ENCODE data around the gene RDH5.

RDH5 gene

GRCh38 chr12:55729819-55730818 lies 9.9 kb downstream of the RDH5 start:
- no peak for DNase-seq

GRCh38 chr12:55732288-55732687 lies 12.1 kb downstream of the RDH5 start:
- no peak for DNase-seq

- DNase-seq = no peak
These were observed 12.9 kb downstream of the RDH5 start for GRCh38 chr12:55733021-55733555.

GRCh38 chr12:55733858-55734257 lies 13.7 kb downstream of the RDH5 start:
- DNase-seq = no peak

GRCh38 chr12:55734595-55734994 lies 14.4 kb downstream of the RDH5 start:
- no peak for DNase-seq

- DNase-seq = no peak
These were observed 15.9 kb downstream of the RDH5 start for GRCh38 chr12:55736076-55736475.

GRCh38 chr12:55736780-55737580 lies 16.8 kb downstream of the RDH5 start:
- DNase-seq = peak; percentile 37

GRCh38 chr12:55737581-55738122 lies 17.5 kb downstream of the RDH5 start:
- no peak for DNase-seq

- DNase-seq = peak; percentile 71
These were observed 18.2 kb downstream of the RDH5 start for GRCh38 chr12:55738123-55739024.

- DNase-seq = no peak
These were observed 18.8 kb downstream of the RDH5 start for GRCh38 chr12:55739025-55739378.

- no peak for DNase-seq
These were observed 21.9 kb downstream of the RDH5 start for GRCh38 chr12:55741931-55742680.

- DNase-seq = peak; percentile 77
These were observed 22.7 kb downstream of the RDH5 start, which contains the start of gene GDF11 for GRCh38 chr12:55742719-55743405. GDF11 (plus strand) TSS chr12:55743122; CDS start chr12:55743317, 195 bp downstream.

- DNase-seq = peak; percentile 32
These were observed 23.5 kb downstream of the RDH5 start for GRCh38 chr12:55743406-55744339.

GRCh38 chr12:55744340-55745030 lies 24.3 kb downstream of the RDH5 start:
- DNase-seq = no peak

- no peak for DNase-seq
These were observed 25.4 kb downstream of the RDH5 start for GRCh38 chr12:55745361-55746173.

- DNase-seq = no peak
These were observed 26.1 kb downstream of the RDH5 start for GRCh38 chr12:55746174-55746912.

- no peak for DNase-seq
These were observed 26.7 kb downstream of the RDH5 start for GRCh38 chr12:55746913-55747231.

All from stimulated activated naive CD4-positive, alpha-beta T cell treated with Interleukin-2 at 50 U/mL for 16 hours (primary cell).